HUDEP-2 (cell line): ENCODE data around the gene KLHL40.

Experiments
- DNase-seq, 76 experiments: peaks; one replicate each; lab custom pipeline; 2025; ENCODE audit not compliant: unreplicated experiment in 76 of 76; lab: John Stamatoyannopoulos, UW

Gene KLHL40

DNA sequence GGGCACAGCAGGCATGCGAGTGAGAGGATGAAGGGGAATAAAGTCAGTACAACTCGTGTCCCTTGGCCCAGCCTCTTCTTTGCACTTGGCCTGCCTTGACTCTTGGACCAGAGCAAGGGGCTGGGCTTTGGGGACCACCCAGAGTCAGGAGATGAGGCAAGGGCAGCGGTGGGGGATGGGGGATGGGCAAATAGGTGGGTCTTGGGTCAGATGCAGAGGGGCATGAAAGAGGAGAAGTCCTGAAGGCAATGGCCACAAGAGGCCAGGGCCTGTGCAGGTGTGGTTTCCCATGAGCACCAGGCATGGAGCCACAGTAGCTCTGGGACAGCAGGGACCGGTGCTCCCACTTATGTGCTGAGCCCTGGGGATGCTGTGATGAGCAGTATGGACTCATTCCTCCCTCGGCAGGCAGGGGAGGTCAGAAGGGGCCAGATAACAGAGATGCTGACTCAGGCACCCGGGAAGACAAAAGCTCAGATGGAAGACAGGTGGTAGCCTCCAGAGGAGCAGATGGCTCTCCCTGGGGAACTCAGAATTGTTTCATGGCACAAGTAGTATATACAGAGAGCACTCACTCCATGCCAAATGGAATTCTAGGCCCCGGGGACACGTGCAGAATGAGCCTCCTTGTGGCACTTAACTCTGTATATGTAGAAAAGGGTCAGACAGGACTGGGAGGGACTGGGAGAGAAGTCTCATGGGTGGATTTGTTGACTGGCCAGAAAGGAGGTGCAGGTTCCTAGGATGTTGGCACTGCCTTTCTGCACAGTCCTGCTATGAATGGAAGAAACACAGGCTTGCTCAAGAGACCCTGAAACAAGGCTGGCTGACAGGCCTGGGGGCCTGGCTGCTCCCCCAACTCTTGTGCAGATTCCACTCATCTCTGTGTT is 17.6 kb upstream of the KLHL40 start:
- DNase-seq: no peak

DNA sequence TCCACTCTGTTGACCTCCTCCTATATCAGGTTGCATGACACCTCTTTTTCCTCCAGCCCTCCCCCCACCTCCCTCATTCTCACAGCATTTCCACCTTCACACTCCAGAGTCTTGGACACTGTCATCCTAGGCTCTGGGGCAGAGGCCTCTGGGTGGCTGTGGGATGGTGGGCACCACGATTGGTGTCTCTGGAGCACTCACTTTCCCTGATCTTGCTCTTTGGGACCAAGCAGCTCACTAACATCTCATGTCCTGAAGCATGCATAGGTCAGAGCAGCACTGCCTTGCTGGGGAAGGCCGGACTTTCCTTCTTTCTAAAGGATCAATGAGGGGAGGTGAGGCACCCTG is 16.9 kb upstream of the KLHL40 start:
- no peak for DNase-seq

DNA sequence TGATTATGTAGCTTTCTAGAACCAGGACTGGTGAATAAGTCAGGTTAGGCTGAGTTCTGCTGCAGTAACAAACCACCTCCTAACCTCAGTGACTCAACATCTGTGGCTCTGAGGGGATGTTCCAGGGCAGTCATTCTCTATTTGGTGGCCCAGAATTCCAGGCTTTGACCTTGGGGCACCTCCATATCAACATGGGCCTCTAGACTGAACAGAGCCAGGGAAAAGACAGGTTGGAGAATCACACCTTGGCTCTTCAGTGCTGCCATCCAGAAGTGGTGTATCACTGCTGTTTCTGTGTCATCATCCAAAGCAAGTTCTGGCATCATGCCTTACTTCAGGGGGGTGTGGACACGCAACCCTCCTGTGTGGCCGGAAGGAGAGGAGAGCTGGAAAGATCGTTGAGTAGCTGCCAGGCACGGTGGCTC is 16.5 kb upstream of the KLHL40 start:
- DNase-seq: no peak

DNA sequence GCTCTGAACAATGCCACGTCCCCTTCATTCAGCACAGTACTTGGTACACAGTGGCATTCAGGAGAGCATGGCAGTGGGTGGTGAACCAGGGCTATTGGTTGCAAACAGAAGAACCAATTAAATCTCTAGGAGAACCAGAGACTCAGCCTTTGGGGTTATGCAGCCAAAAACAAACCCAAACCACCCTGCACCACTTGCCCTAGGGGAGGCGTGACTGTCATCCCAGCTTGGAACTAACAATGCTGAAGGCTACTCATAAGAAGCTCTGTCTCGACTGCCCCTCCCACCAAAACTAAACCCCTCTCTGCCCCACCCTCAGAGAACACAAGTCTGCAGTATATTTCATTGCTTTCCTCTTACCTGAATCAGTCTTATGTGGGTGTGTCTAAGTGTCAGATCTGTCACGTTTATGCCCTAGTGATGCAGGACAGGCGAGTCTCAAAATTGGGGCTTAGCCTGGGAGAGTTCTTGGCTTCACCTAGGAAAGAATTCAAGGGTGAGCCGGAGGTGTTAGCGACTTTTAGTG is 15.2 kb upstream of the KLHL40 start:
- DNase-seq: no peak

DNA sequence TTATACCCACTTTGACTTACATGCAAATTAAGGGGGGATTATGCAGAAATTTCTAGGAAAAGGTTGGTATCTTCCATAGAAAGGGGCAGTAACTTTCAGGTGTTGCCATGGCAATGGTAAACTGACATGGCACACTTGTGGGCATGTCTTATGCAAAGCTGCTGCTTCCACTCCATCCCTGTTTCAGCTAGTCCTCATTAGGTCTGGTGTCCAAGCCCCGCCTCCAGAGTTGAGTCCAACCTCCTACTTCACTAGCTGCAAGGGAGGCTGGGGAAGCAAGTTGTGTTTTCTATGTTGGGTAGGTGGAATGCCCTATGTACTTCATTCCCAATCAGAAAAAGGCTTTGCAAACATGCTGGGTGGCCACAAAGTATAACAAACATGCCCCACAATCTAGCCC is 14.7 kb upstream of the KLHL40 start:
- no peak for DNase-seq

DNA sequence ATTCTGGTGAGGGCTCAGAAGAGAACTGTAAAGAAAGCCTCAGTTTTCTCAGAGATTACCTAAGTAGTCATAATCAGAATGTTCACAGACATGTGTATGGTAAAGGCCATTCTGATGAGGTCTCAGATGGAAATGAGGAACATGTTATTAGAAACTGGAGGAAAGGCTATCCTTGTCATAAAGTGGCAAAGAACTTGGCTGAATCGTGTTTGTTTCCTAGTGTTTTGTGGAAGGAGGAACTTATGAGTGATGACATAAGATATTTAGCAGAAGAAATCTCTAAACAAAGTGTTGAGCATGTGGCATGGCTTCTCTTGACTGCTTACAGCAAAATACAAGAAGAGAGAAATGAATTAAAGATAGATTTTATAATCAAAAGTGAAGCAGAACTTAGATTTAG is 12.8 kb upstream of the KLHL40 start:
- no peak for DNase-seq

DNA sequence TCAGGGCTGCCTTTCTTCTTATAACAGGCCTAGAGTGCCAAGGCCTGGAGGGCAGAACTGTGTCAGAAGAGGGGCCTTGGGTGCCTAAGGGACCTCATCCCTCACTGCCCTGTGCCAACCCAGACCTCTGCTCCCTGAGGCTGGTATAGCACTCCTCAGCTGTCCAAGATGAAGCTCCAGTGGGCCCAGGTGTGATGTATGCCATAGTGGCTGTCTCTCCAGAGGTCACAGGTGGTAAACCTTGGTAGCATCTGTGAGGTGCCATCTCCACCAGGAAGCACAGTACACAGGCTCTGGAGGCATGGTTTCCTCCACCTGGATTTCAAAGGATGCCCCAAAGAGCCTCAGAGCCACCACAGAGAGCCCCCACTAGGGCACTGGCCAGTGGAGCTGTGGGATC is 12.3 kb upstream of the KLHL40 start:
- no peak for DNase-seq

DNA sequence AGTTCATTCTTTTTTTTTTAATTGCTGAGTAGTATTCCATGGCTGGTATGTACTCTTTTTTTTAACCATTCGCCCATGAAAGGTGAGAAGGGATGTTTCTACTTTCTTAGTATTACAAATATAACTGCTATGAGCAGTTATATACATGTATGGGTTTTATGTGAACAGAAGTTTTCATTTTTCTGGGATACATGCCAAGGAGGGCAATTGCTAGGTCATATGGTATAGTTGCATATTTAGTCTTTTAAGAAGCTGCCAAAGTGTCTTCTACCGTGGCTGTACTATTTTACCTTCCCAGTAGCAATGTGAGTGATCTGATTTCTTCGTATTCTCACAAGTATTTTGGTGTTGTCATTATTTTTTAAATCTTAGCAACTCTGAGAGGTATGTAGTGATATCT is 11.2 kb upstream of the KLHL40 start:
- no peak for DNase-seq

DNA sequence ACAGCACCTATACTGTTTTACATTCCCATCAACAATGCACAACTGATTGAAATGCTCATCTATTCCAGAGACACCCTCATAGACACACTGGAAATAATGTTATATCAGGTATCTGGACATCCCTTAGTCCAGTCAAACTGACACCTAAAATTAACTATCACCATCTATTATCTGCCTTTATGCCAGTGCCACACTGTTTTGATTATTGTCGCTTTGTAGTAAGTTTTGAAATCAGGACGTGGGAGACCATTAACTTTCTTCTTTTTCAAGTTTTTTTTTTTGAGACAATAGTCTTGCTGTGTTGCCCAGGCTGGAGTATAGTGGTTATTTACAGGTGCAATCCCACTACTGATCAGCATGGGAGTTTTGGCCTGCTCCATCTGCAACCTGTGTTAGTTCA is 9.4 kb upstream of the KLHL40 start:
- no peak for DNase-seq

DNA sequence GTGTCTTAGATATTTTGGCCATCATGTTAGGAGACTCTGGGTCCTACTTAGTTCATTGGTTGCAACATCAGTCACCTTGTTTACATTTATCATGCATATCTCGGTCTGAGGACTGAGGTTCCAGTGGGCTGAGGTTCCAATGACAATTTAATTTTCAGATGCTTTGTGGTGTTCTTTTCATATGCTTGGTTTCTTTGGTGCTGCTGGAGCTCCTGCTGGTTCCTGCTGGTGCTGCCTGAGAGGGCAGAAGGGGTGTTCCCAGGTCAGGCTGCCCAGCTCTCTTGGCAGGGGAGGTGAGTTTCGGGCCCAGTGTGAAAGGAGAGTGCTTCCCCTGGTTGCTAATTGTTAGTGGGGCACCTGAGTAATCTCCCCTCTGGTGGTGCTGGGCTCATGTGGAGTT is 6.9 kb upstream of the KLHL40 start:
- no peak for DNase-seq

DNA sequence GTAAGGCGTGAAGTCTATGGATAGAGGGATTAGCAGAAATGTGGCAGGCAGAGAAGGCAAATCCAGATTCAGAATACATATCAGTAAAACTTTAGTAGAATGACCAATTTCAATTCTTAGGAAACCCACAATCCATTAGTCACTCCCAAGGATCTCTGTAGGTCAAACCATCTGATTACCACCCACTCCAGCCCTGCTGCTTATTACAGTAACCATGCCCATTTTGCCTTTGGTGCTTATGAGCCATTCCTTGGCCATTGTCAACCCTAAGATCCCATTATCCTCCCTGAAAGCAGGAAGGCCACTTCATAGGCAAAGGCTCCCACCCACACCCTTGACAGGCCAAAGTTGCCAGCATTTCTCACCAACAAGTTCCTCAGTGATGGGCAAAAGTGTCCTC is 5.1 kb upstream of the KLHL40 start:
- no peak for DNase-seq

DNA sequence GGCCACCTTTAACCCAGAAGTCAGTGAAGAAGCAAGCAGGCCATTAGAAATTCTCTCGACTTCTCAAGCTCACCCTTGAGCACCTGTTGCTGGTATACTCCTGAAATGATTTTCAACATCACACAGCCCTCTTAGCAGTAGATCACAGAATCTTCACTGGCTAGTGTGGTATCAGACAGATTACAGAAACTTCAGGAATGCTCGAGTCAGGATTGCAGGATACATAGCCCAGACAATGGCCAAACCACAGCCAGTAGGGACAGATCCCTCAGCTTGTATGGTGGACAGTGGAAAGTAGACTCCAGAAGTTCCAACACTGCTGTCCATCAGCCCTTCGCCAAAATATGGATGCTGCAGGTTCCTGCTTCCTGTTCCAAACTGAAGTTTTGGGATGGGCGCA is 4.5 kb upstream of the KLHL40 start:
- DNase-seq: no peak

DNA sequence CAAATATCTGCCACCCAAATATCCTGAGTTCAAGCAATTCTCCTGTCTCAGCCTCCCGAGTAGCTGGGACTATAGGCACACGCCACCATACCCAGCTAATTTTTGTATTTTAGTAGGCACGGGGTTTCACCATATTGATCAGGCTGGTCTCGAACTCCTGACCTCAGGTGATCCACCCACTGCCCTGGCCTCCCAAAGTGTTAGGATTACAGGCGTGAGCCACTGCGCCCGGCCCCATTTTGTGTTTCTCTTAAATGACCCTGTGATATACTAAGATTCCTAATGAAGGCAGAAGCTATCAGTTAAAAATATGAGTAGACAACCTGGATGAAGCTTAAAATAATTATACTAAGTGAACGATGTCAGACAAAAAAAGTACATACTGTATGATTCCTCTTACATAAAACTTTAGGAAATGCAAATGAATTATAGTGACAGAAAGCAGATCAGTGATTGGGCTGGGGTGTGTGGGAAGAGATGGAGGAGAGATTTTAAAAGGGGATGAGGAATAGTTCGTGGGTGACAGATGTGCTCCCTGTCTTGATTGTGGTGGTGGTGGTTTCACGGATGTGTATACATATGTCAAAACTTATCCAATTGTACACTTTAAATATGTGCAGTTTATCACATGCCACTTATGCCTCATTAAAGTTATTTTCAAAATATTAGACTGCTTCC is 3.8 kb upstream of the KLHL40 start:
- no peak for DNase-seq

DNA sequence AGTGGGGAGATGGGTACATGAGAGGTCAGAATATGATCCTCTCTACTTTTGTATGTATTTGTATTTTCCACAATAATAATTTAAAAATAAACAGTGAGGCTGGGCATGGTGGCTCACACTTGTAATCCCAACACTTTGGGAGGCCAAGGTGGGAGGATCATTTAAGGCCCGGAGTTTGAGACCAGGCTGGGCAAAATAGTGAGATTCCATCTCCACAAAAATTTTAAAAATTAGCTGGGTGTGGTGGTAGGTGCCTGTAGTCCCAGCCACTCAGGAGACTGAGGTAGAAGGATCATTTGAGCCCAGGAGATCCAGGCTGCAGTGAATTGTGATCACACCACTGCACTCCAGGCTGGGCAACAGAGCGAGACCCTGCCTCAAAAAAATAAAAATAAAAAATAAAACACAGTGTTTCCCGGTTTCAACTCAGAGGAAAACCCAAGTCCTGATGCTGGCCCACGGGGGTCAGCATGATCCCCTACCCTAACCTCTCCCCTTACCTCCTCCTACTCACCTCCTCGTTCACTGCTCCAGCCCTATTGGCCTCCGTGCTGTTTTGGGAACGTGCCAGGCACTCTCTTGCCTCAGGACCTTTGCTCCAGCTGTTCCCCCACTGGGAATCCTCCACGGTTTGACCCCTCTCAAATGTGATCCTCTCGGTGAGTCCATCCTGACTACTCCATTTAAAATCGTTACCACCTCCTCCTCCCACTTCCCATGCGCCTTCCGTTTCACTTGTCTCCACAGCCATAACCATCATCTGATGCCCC is 2.9 kb upstream of the KLHL40 start:
- DNase-seq: no peak

DNA sequence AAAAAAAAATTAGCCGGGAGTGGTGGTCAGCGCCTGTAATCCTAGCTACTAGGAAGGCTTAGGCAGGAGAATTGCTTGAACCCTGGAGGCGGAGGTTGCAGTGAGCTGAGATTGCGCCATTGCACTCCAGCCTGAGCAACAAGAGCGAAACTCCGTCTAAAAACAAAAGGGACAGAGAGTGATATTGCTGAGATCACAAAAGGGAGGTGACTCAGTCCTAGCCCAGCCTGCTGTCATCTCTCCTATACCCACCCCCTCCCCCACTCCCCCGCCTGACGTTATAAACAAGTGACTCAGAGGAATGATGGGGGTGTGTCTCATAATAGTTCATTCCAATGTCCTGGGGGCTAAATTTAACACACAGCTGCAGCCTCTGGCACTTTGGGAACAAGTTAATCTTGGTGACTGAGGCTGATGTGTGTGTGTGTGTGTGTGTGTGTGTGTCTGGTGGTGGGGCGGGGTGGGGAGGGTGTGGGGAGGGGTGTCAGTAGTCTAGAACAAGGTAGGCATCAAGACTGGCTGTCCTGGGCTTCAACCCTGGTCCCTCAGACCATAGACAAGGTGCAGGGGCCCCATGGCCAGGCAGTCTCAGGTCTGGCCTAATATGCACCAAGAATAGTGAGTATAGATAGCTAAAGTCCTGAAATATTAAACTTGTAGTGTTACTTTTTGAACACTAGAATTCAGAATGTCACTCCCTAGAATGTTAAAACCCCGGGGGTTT is 1.3 kb upstream of the KLHL40 start:
- peak in 32 of 76 experiments; percentile 2 to 67 (median 29) for DNase-seq

DNA sequence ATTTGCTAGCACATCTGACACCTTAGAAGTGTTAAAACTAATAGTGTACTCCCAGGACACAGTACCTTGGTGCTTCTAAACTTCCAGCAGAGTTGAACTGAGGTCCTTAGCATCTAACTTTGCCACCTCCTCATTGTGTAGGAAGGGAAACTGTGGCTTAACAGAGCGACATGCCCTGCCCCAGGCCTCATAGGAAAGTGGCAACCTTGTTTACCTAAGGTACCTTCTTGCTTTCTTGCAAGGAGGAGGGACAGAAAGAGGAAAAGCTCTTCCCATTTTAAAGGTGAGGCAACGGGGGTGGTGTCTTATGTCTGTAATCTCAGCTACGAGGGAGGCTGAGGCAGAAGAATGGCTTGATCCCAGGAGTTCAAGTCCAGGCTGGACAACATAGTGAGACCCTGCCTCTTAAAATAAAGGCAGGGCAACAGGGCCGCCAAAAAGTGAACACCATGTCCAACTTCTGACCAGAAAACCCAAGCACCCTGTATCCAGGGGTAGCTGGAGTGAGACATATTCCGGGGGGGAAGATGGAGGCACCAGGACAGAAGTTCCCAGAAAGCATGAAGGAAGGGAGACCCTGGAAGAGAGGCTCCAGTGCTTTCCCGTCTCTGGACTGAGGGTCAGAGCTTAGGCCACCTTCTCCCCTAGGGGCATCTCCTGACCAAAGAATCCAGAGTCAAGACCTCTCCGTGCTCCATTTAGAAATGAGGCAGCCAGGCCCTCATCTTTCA is 540 bp upstream of the KLHL40 start:
- DNase-seq: no peak

DNA sequence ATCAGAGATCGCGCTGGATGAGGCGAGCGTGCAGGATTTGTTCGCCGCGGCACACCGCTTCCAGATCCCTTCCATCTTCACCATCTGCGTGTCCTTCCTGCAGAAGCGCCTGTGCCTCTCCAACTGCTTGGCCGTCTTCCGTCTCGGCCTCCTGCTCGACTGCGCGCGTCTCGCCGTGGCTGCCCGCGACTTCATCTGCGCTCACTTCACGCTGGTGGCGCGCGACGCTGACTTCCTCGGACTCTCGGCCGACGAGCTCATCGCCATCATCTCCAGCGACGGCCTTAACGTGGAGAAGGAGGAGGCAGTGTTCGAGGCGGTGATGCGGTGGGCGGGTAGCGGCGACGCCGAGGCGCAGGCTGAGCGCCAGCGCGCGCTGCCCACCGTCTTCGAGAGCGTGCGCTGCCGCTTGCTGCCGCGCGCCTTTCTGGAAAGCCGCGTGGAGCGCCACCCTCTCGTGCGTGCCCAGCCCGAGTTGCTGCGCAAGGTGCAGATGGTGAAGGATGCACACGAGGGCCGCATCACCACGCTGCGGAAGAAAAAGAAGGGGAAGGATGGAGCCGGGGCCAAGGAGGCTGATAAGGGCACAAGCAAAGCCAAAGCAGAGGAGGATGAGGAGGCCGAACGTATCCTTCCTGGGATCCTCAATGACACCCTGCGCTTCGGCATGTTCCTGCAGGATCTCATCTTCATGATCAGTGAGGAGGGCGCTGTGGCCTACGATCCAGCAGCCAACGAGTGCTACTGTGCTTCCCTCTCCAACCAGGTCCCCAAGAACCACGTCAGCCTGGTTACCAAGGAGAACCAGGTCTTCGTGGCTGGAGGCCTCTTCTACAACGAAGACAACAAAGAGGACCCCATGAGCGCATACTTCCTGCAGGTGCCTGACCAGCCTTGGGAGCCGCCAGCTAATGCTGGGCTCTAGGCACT is 819 bp downstream of the KLHL40 start:
- no peak for DNase-seq

DNA sequence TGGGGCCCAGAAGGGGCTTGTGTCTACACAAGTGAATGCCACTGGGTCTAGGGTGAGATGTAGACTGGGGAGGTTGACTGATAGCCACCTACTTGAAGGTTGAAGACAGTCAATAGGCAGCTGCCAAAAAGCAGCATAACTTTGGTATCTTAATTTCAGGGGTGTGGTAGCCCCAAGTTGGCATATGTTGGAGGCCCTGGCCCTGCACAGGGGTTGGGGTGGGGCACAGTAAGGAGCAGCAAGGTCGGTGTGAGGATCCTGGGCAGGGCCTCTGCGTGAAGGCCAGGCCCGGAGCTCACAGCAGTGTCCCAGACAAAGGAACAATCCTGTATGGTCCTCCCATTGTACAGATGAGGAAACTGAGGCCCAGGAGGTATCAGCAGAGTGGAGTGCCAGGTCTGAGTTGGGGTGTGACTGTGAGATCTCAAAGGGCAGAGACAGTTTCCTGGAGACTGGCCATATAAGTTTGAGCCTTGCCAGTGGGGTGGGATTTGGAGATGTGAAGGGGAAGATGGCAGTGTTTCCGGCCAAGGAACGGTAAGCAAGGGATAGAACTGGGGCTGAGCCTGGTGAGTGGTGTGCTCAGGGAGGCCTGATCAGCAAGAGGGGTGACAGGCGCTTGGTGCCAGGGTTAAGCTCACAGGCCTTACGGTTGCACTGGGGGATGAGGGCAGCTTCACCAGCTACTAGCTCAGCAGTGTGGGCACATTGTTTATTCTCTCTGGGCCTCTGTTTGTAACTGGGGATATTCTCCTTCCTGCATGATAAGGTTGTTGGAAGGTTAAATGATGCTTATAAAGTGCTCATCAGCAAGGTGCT is 1.7 kb downstream of the KLHL40 start:
- DNase-seq: no peak
